Hematopoietic multipotent progenitor cell treated with erythropoietin and hydrocortisone succinate and interleukin-3 and kit ligand, for 4 days (in vitro differentiated cells): Measurements from ENCODE around the gene GPR180.

Experiments used
- DNase-seq: peaks from one replicate; pipeline ENCODE4 v3.0.0-alpha.2; 2015

The GPR180 gene

DNA sequence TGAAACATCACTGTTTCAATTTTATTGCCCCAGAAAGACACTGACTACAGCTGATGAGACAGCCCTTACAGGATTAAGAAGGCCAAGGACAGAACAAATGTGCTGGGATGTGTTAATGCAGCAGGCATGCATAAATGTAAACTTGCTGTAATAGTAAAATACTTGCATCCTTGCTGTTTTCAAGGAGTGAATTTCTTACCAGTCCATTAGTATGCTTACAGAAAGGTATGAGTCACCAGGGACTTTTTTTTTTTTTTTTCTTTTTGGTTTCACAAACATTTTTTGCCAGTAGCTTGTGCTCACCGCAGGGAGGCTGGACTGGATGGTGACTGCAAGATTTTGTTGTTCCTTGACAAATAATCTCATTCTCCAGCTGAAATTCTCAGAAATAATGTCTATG, 55.1 kb downstream of the GPR180 start:
- peak; percentile 49 for DNase-seq

DNA sequence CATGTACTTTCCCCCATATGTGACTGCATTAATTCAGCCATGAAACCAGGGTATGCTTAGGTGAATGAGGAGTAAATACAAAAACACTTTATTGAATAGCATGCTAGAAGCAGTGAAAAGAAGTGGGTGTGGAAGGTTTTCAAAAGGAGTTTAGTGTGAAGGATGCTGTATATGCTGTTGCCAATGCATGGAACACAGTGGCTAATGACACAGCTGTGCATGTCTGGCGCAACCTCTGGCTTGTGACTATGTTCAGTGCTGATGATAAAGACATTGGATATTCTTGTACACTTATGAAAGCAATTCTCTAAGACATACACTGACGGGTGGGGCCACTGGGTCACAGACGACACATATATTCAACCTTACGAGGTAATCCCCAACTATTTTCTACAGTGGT, 55.5 kb downstream of the GPR180 start:
- DNase-seq, result no peak

DNA sequence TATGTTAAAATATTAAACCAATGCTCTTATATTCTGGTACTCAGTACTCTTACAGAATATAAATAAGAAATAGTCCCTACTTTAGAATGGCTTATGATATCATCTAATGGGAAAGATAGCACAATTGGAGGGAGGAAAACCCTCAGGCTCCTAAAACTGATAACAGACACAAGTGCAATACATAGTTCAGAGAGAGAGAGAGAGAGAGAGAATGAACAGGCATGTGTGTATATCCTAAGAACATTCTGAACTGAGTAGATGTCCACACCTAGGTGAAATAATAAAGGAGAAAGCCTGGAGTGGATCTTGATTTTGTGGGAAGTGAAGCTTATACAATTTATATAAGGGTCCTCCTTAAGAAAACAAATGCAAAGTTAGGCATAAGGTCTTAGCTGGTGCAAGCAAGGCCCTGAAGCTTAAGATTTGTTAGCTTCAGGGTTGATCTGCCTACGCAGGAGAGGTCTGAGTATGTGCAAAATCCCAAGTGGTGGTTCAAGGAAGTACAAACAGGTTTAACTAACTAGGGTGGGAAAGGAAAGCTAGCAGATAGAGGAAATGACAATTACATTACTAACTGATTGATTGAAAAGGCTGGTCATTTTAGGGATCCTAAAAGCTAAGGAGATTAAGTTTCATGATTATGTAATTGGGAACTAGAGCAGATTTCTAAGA, 57.4 kb downstream of the GPR180 start:
- DNase-seq, result peak; percentile 51

GRCh38 chr13:94659598-94659946, 57.9 kb downstream of the GPR180 start:
- no peak for DNase-seq

- peak; percentile 88 for DNase-seq
Measured at GRCh38 chr13:94660695-94661326, 59.2 kb downstream of the GPR180 start.

DNA sequence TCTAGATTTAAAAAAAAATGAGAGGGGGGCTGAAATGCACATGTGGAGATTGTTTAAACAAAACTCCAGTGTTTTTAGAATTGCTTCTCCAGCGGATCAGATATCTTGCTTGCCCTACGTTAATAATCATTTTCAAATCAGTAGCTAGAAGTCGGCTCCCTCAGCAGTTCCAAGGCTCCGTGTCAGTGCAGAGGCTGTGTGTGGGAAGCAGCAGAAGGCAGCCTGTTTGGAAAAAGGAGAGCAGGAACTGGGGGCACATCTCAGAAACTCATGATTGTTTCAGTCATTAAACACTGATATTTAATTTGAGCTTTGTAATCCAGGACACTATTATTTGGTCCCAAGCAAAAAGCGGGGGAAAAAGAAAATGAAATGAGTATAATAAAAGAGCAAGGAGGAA, 59.7 kb downstream of the GPR180 start:
- no peak for DNase-seq

GRCh38 chr13:94662274-94662945, 60.8 kb downstream of the GPR180 start:
- peak; percentile 95 for DNase-seq

GRCh38 chr13:94664889-94665288, 63.2 kb downstream of the GPR180 start:
- peak; percentile 65 for DNase-seq

GRCh38 chr13:94666065-94666464, 64.4 kb downstream of the GPR180 start:
- no peak for DNase-seq

DNA sequence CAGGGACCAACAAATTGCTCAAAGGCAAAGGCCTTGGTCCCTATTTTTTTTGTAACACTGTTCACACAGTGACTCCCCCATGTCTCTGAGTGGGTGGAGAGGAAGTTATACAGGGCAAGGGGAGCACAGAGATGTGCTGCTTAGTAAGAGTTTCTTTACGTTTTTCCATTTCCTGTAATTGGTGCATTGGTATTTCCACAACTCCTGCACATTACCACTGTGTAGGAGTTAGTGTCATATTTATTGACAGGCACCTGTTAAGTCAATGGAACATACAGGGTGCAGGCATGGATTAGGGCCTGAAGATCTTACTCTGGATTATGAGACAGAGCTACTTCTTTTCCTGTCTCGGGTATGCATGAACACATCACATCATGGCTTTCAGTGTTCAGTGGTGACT, 65.5 kb downstream of the GPR180 start:
- no peak for DNase-seq

- DNase-seq, result no peak
Measured at GRCh38 chr13:94672400-94672799, 70.7 kb downstream of the GPR180 start.

DNA sequence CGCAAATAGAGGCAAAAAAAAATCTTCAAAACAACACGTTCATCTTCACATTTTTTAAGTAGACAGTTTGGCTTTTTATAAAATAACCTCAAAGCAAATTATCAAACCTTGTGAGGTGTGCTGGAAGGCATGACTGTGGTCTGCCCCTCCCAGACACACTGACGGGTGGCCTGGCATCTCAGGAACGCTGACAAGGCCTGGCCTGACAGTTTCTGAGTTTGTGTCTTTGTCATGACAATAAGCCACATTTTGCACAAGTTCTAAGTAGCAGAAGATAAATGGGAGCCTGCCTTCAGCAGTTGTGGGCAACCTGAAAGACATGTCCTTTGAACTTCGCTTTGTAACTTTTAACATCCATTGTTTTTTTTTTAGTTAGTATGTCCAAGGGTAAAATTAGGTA, 72.2 kb downstream of the GPR180 start:
- DNase-seq, result peak; percentile 58

GRCh38 chr13:94674609-94675348, 73.1 kb downstream of the GPR180 start:
- peak; percentile 84 for DNase-seq

- DNase-seq, result no peak
Measured at GRCh38 chr13:94677799-94678198, 76.1 kb downstream of the GPR180 start.

DNA sequence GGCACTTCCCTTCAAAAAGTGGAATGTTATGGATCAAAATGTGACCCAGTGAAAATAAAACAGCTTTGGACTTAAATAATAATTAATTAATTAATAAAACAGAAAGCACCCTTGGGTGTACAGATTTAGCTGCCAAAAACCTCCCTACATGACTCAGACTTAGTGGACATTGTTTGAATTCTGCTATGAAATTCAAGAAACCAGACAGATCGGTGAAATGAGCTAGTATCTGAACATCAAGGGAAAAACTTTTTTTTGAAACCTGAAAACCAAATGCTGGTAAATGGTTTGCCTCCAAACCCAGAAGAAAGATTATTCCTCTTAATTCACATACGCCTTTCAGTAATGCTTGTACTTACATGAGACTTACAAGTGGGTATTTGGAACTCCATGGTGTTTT, 77.2 kb downstream of the GPR180 start:
- no peak for DNase-seq

DNA sequence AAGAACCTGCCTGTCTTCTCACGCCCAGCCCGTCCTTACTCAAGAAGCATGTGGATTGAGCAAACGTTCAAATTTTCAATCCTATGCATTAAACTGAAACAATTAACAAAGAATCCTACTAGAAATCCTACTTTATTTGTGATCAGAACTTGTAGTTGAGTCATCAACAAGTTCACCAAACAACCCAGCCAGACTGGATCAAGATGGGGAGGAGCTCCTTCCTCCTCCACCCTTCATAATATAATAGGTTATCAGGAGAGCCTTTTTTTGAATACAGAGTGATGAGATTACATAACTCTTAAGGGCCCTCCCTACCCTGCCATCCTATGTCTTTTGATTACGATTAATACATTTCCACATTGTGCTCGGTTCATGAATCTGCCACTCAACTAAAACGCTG, 78.0 kb downstream of the GPR180 start:
- no peak for DNase-seq

GRCh38 chr13:94682229-94682628, 80.6 kb downstream of the GPR180 start:
- DNase-seq, result no peak

GRCh38 chr13:94683409-94683808, 81.8 kb downstream of the GPR180 start:
- DNase-seq, result no peak
